Fibroblast of pulmonary artery (primary cell): ENCODE data around the gene ST8SIA1.

Experiments used
- DNase-seq: peaks from one replicate; pipeline ENCODE4 v3.0.0-alpha.2; 2010; ENCODE audit warnings: low read depth
- H3K4me3 ChIP-seq: replicated peaks from 2 replicates; pipeline ENCODE4 v1.5.1; 2011; ENCODE audit warnings: low read depth, mild to moderate bottlenecking, control low read depth, low read length, moderate library complexity
- CTCF ChIP-seq: IDR thresholded peaks from 2 replicates; pipeline ENCODE4 v1.5.1; 2011; ENCODE audit warnings: mild to moderate bottlenecking, control low read depth, low read length, inconsistent platforms; ENCODE audit errors: missing control alignments

Gene ST8SIA1

GRCh38 chr12:22248571-22249115, 85.9 kb downstream of the ST8SIA1 start:
- TF ChIP-seq CTCF = no peak
- H3K4me3 ChIP-seq = no peak overlapping the region
- no peak for DNase-seq

GRCh38 chr12:22248121-22248520, 86.4 kb downstream of the ST8SIA1 start:
- DNase-seq = no peak
- TF ChIP-seq CTCF = no peak
- no peak overlapping the region for H3K4me3 ChIP-seq

- TF ChIP-seq CTCF = no peak
- no peak overlapping the region for H3K4me3 ChIP-seq
- no peak for DNase-seq
Measured at GRCh38 chr12:22246217-22246846, 88.2 kb downstream of the ST8SIA1 start.

- no peak for TF ChIP-seq CTCF
- no peak overlapping the region for H3K4me3 ChIP-seq
- DNase-seq = no peak
Measured at GRCh38 chr12:22242726-22243125, 91.8 kb downstream of the ST8SIA1 start.

GRCh38 chr12:22238211-22238610, 96.3 kb downstream of the ST8SIA1 start:
- no peak overlapping the region for H3K4me3 ChIP-seq
- no peak for TF ChIP-seq CTCF
- no peak for DNase-seq

GRCh38 chr12:22234561-22234960, 99.9 kb downstream of the ST8SIA1 start:
- no peak overlapping the region for H3K4me3 ChIP-seq
- peak; percentile 35 for DNase-seq
- no peak for TF ChIP-seq CTCF

GRCh38 chr12:22231836-22232235, 102.7 kb downstream of the ST8SIA1 start:
- peak; percentile 36 for TF ChIP-seq CTCF
- peak; percentile 23 for DNase-seq

More at GRCh38 chr12:22231836-22232235, 102.7 kb downstream of the ST8SIA1 start:
- H3K4me3 ChIP-seq = no peak overlapping the region
